Suprapubic skin (tissue), 4 donors: ENCODE data around the gene ZNF579. TPM values are rescaled to one million over a fixed set of nuclear protein-coding genes. Genes with fewer than 3 reads are reported as not detected.
A peak's percentile ranks its signal among the peaks of the same experiment; 100 is the strongest.

Source experiments
- DNase-seq, 2 donors: peaks; one replicate each; pipeline ENCODE4 v3.0.0-alpha.2; 2019; ENCODE audit warnings: low spot score in 2 of 2
- H3K27ac ChIP-seq: fragments of 200-600 bp; sonication (generic); one replicate; pipeline ENCODE4 v1.5.1; 2019
- H3K27me3 ChIP-seq: fragments of 200-600 bp; sonication (generic); one replicate; pipeline ENCODE4 v1.5.1; 2019
- H3K36me3 ChIP-seq: fragments of 200-600 bp; sonication (generic); one replicate; pipeline ENCODE4 v1.5.1; 2019
- H3K4me1 ChIP-seq: fragments of 200-600 bp; sonication (generic); one replicate; pipeline ENCODE4 v1.5.1; 2019
- H3K4me3 ChIP-seq: fragments of 200-600 bp; sonication (generic); one replicate; pipeline ENCODE4 v1.5.1; 2019; ENCODE audit warnings: mild to moderate bottlenecking
- H3K9me3 ChIP-seq: fragments of 200-600 bp; sonication (generic); one replicate; pipeline ENCODE4 v1.5.1; 2019
- CTCF ChIP-seq, 2 donors: fragments of 200-600 bp in 1 of 2; fragments of 450-650 bp in 1 of 2; sonication (generic) in 1 of 2; IDR thresholded peaks; one replicate each; pipeline ENCODE4 v1.5.1; 2016 to 2019; ENCODE audit warnings: antibody characterized with exemption in 2 of 2, mild to moderate bottlenecking in 1 of 2, moderate library complexity in 1 of 2
- EP300 ChIP-seq: sonication (generic); formaldehyde crosslinking; IDR thresholded peaks from one replicate; pipeline ENCODE4 v1.6.1; 2017; ENCODE audit warnings: antibody characterized with exemption
- POLR2A ChIP-seq, 2 donors: fragments of 450-650 bp; IDR thresholded peaks; one replicate each; pipeline ENCODE4 v1.6.1; 2017; ENCODE audit warnings: antibody characterized with exemption in 2 of 2, mild to moderate bottlenecking in 2 of 2, moderate library complexity in 2 of 2
- POLR2AphosphoS5 ChIP-seq, 3 donors: sonication (generic); formaldehyde crosslinking; IDR thresholded peaks; one replicate each; pipeline ENCODE4 v1.6.1; 2017; ENCODE audit warnings: antibody characterized with exemption in 3 of 3
- WGBS: methylation state at CpG from one replicate; pipeline ENCODE4 v1.1.5; 2018; 5-methylcytosine and 5-hydroxymethylcytosine counted together
- total RNA-seq, 4 donors: library from RNA; depleted of rRNA; stranded (reverse); fragments of >200 nt; gene quantifications; one replicate each; pipeline ENCODE4 v1.1.0, GENCODE V29; 2016

The ZNF579 gene
- total RNA-seq, 4 donors from 2014 or later = 1.8 to 3.1 (median 2.8) TPM

DNA sequence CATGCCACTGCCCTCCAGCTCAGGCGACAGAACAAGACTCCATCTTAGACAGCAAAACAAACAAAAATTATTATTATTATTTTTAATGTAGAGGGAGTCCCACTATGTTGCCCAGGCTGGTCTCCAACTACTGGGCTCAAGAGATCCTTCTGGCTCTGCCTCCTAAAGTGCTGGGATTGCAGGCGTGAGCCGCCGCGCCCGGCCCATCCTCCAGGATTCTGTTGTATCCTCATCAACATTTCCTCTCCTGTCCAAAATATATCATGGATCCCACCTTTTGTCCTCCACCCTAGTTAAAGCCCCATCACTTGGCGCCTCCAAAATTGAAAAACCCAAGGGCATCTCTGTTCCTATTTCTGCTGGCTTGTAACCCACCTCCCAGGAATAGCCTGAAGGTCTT is 42.5 kb upstream of the ZNF579 start:
- no peak for DNase-seq
- no peak overlapping the region for H3K4me3 ChIP-seq
- H3K27ac ChIP-seq = no peak overlapping the region
- H3K9me3 ChIP-seq = no peaks in the 10 kb centered on the region
- no peak for TF ChIP-seq POLR2A (IDR thresholded peaks at IDR 0.05)
- no peak for TF ChIP-seq EP300
- TF ChIP-seq CTCF (IDR thresholded peaks at IDR 0.05) = no peak
- no peak for TF ChIP-seq POLR2AphosphoS5 (IDR thresholded peaks at IDR 0.05)
- 95% methylated on average over 7 of the region's 7 CpGs for WGBS
- peaks cover 14% of the 10 kb centered on the region for H3K36me3 ChIP-seq
- no peaks in the 10 kb centered on the region for H3K27me3 ChIP-seq
- H3K4me1 ChIP-seq = peaks cover 16% of the 10 kb centered on the region

DNA sequence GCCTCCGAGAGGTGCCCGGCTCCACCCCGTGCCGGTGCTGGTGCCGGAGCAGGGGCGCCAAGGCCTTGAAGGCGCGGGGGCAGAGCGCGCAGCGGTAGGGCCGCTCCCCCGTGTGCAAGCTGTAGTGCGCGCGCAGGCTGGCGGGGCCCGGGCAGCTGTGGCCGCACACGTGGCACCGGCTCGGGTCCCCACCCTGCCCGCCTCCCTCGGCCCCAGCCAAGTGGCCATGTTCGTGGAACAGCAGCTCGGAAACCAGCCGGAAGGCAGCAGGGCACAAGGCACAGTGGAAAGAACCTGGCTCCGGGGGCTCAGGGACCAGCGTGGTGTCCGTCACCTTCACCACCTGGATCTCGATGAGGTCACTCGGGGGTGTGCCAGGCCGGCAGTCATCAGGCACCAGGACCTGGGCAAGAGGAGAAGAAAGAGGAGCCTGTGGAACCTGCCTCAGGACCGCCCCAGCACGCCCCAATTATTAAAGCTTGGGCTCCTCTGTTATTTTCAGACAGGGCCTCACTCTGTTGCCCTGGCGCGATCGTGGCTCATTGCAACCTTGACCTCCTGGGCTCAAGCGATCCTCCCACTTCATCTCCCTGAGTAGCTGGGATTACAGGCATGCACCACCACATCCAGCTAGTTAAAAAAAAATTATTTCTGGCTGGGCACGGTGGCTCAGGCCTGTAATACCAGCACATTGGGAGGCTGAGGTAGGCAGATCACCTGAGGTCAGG is 41.8 kb upstream of the ZNF579 start:
- Histone ChIP-seq H3K27ac (no peak overlapping the region), H3K4me3 (no peak overlapping the region)
- 87% methylated on average over 21 of the region's 40 CpGs for WGBS

GRCh38 chr19:55621673-55622231 is 41.1 kb upstream of the ZNF579 start:
- 95% methylated on average over 29 of the region's 55 CpGs for WGBS
- Histone ChIP-seq H3K36me3 (peaks cover 26% of the 10 kb centered on the region), H3K4me3 (no peak overlapping the region), H3K27ac (no peak overlapping the region), H3K27me3 (no peaks in the 10 kb centered on the region), H3K4me1 (peaks cover 16% of the 10 kb centered on the region), H3K9me3 (no peaks in the 10 kb centered on the region)
- TF ChIP-seq EP300 (no peak), POLR2A (IDR thresholded peaks at IDR 0.05) (no peak), POLR2AphosphoS5 (IDR thresholded peaks at IDR 0.05) (no peak), CTCF (IDR thresholded peaks at IDR 0.05) (no peak)
- peak in 1 of 2 donors; percentile 67 for DNase-seq

More for the DNA sequence above, 41.8 kb upstream of the ZNF579 start:
- Histone ChIP-seq H3K27me3 (no peaks in the 10 kb centered on the region), H3K36me3 (peaks cover 19% of the 10 kb centered on the region), H3K9me3 (no peaks in the 10 kb centered on the region), H3K4me1 (peaks cover 16% of the 10 kb centered on the region)
- peak in 1 of 2 donors; percentile 67 for DNase-seq
- TF ChIP-seq EP300 (no peak), CTCF (IDR thresholded peaks at IDR 0.05) (no peak), POLR2AphosphoS5 (IDR thresholded peaks at IDR 0.05) (no peak), POLR2A (IDR thresholded peaks at IDR 0.05) (no peak)

GRCh38 chr19:55621205-55621672 is 40.6 kb upstream of the ZNF579 start:
- Histone ChIP-seq H3K4me1 (peaks cover 16% of the 10 kb centered on the region), H3K27ac (no peak overlapping the region)
- 77% methylated on average over 4 of the region's 9 CpGs for WGBS

More at GRCh38 chr19:55621205-55621672, 40.6 kb upstream of the ZNF579 start:
- no peaks in the 10 kb centered on the region for H3K27me3 ChIP-seq
- H3K9me3 ChIP-seq = no peaks in the 10 kb centered on the region
- DNase-seq = peak in 1 of 2 donors; percentile 68
- H3K36me3 ChIP-seq = peaks cover 31% of the 10 kb centered on the region
- TF ChIP-seq EP300 (no peak), POLR2A (IDR thresholded peaks at IDR 0.05) (no peak), CTCF (IDR thresholded peaks at IDR 0.05) (no peak), POLR2AphosphoS5 (IDR thresholded peaks at IDR 0.05) (no peak)
- H3K4me3 ChIP-seq = no peak overlapping the region
